ENCODE results near the gene HRAS. TPM values are rescaled to one million over a fixed set of nuclear protein-coding genes. Genes with fewer than 3 reads are reported as not detected.
A peak's percentile ranks its signal among the peaks of the same experiment; 100 is the strongest.

HRAS gene
- 68.3 and 69.4 TPM in 2 replicates for total RNA-seq
- long read RNA-seq, partial matches to known transcripts, result 1 of 2 reads
- long read RNA-seq, other reads (novel, unspliced or antisense), result 0 of 2 reads

GRCh38 chr11:535519-536454 lies at the start of gene HRAS:
TSS of gene HRAS (minus strand) at chr11:535576.
- H3K27me3 Mint-ChIP-seq (ENCODE audit: unreplicated experiment), result no peaks in the 10 kb centered on the region
- peaks cover 13% of the 10 kb centered on the region for H3K4me1 Mint-ChIP-seq (ENCODE audit: unreplicated experiment)
- H3K4me3 Mint-ChIP-seq (ENCODE audit: unreplicated experiment), result peak within 1 kb of the TSS; percentile 81
- peak within 1 kb of the TSS; percentile 79 for H3K27ac Mint-ChIP-seq (ENCODE audit: unreplicated experiment)
- H3K9me3 Mint-ChIP-seq (ENCODE audit: unreplicated experiment), result no peaks in the 10 kb centered on the region
- DNase-seq (ENCODE audit: extremely low spot score, unreplicated experiment), result peak; percentile 99
- H3K36me3 Mint-ChIP-seq (ENCODE audit: unreplicated experiment), result peaks cover 6% of the 10 kb centered on the region
- TF ChIP-seq, protein P1, sequence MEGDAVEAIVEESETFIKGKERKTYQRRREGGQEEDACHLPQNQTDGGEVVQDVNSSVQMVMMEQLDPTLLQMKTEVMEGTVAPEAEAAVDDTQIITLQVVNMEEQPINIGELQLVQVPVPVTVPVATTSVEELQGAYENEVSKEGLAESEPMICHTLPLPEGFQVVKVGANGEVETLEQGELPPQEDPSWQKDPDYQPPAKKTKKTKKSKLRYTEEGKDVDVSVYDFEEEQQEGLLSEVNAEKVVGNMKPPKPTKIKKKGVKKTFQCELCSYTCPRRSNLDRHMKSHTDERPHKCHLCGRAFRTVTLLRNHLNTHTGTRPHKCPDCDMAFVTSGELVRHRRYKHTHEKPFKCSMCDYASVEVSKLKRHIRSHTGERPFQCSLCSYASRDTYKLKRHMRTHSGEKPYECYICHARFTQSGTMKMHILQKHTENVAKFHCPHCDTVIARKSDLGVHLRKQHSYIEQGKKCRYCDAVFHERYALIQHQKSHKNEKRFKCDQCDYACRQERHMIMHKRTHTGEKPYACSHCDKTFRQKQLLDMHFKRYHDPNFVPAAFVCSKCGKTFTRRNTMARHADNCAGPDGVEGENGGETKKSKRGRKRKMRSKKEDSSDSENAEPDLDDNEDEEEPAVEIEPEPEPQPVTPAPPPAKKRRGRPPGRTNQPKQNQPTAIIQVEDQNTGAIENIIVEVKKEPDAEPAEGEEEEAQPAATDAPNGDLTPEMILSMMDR (IDR thresholded peaks at IDR 0.05), result no peak

GRCh38 chr11:584287-584686 lies 48.9 kb upstream of the HRAS start:
- no peaks in the 10 kb centered on the region for H3K9me3 Mint-ChIP-seq (ENCODE audit: unreplicated experiment)

DNA sequence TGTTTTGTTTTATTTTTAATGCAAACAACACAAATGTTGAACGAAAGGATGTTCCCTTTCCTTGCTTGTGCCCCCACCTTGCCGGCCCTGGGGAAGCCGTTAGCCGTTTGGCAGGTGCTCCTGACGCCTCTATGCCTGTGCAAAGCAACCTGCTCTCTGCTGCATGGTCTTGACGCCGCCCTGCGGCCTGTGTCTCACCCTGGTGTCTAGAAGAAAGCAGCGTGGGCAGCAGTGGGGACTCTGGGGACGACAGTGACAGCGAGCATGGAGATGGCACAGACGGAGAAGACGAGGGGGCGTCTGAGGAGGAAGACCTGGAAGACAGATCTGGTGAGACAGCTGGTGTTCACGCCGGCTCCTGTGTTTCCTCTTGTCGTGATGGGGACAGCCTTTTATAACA lies 46.4 kb upstream of the HRAS start:
- TF ChIP-seq, protein P1 (IDR thresholded peaks at IDR 0.05), result no peak
- Mint-ChIP-seq H3K4me1 (ENCODE audit: unreplicated experiment) (peaks cover 27% of the 10 kb centered on the region), H3K27ac (ENCODE audit: unreplicated experiment) (no peak overlapping the region), H3K27me3 (ENCODE audit: unreplicated experiment) (no peaks in the 10 kb centered on the region), H3K4me3 (ENCODE audit: unreplicated experiment) (no peak overlapping the region), H3K9me3 (ENCODE audit: unreplicated experiment) (no peaks in the 10 kb centered on the region), H3K36me3 (ENCODE audit: unreplicated experiment) (peaks cover 13% of the 10 kb centered on the region)
- DNase-seq (ENCODE audit: extremely low spot score, unreplicated experiment), result no peak

More at GRCh38 chr11:584287-584686, 48.9 kb upstream of the HRAS start:
- TF ChIP-seq, protein P1 (IDR thresholded peaks at IDR 0.05), result no peak
- Mint-ChIP-seq H3K4me3 (ENCODE audit: unreplicated experiment) (no peak overlapping the region), H3K27me3 (ENCODE audit: unreplicated experiment) (no peaks in the 10 kb centered on the region), H3K27ac (ENCODE audit: unreplicated experiment) (no peak overlapping the region), H3K4me1 (ENCODE audit: unreplicated experiment) (peaks cover 9% of the 10 kb centered on the region), H3K36me3 (ENCODE audit: unreplicated experiment) (peaks cover 26% of the 10 kb centered on the region)
- no peak for DNase-seq (ENCODE audit: extremely low spot score, unreplicated experiment)

- no peak overlapping the region for H3K4me3 Mint-ChIP-seq (ENCODE audit: unreplicated experiment)
- TF ChIP-seq, protein P1 (IDR thresholded peaks at IDR 0.05), result no peak
- no peaks in the 10 kb centered on the region for H3K27me3 Mint-ChIP-seq (ENCODE audit: unreplicated experiment)
- peaks cover 13% of the 10 kb centered on the region for H3K36me3 Mint-ChIP-seq (ENCODE audit: unreplicated experiment)
- no peaks in the 10 kb centered on the region for H3K9me3 Mint-ChIP-seq (ENCODE audit: unreplicated experiment)
- DNase-seq (ENCODE audit: extremely low spot score, unreplicated experiment), result no peak
- peak overlapping the region; percentile 2 for H3K27ac Mint-ChIP-seq (ENCODE audit: unreplicated experiment)
- peaks cover 27% of the 10 kb centered on the region for H3K4me1 Mint-ChIP-seq (ENCODE audit: unreplicated experiment)
Observed at GRCh38 chr11:581342-581741, 46.0 kb upstream of the HRAS start.
